HEK293 (cell line): ENCODE measurements around the gene EPB41L5.

Source experiments
- ATF2 ChIP-seq: fragments of 450-650 bp; formaldehyde crosslinking; IDR thresholded peaks from 2 replicates; pipeline ENCODE4 v1.5.1; 2016; ENCODE audit warnings: missing biosample characterization, missing genetic modification characterization, low read depth
- BCL11B ChIP-seq: fragments of 450-650 bp; formaldehyde crosslinking; IDR thresholded peaks from 2 replicates; pipeline ENCODE4 v1.5.1; 2016; ENCODE audit warnings: low read depth, missing biosample characterization, missing genetic modification characterization
- CTCF ChIP-seq: fragments of 450-650 bp; formaldehyde crosslinking; IDR thresholded peaks from 2 replicates; pipeline ENCODE4 v1.5.1; 2016; ENCODE audit warnings: missing biosample characterization, missing genetic modification characterization
- ELK4 ChIP-seq: IDR thresholded peaks from 2 replicates; pipeline ENCODE4 v1.6.1; 2011; ENCODE audit warnings: mild to moderate bottlenecking, low read depth, low read length, borderline replicate concordance
- GFI1B ChIP-seq: fragments of 450-650 bp; formaldehyde crosslinking; IDR thresholded peaks from 2 replicates; pipeline ENCODE4 v1.5.1; 2016; ENCODE audit warnings: missing biosample characterization, missing genetic modification characterization
- KLF7 ChIP-seq: fragments of 450-650 bp; formaldehyde crosslinking; IDR thresholded peaks from 2 replicates; pipeline ENCODE4 v1.5.1; 2016; ENCODE audit warnings: missing biosample characterization, missing genetic modification characterization, borderline replicate concordance
- PATZ1 ChIP-seq: fragments of 450-650 bp; formaldehyde crosslinking; IDR thresholded peaks from 2 replicates; pipeline ENCODE4 v1.5.1; 2016; ENCODE audit warnings: missing biosample characterization, missing genetic modification characterization
- SALL2 ChIP-seq: fragments of 450-650 bp; formaldehyde crosslinking; IDR thresholded peaks from 2 replicates; pipeline ENCODE4 v1.5.0; 2017; ENCODE audit warnings: missing biosample characterization, mild to moderate bottlenecking, missing genetic modification characterization, borderline replicate concordance
- SETDB1 ChIP-seq: IDR thresholded peaks from one replicate; pipeline ENCODE4 v1.6.1; 2017; ENCODE audit warnings: mild to moderate bottlenecking, low read length, moderate library complexity, mixed read lengths; ENCODE audit not compliant: insufficient read length
- TSHZ1 ChIP-seq: fragments of 450-650 bp; formaldehyde crosslinking; IDR thresholded peaks from 2 replicates; pipeline ENCODE4 v1.5.1; 2016; ENCODE audit warnings: missing biosample characterization, missing genetic modification characterization, borderline replicate concordance
- ZBTB10 ChIP-seq: fragments of 450-650 bp; formaldehyde crosslinking; IDR thresholded peaks from 2 replicates; pipeline ENCODE4 v1.5.1; 2016; ENCODE audit warnings: missing biosample characterization, missing genetic modification characterization
- ZNF221 ChIP-seq: fragments of 450-650 bp; formaldehyde crosslinking; IDR thresholded peaks from 2 replicates; pipeline ENCODE4 v1.5.1; 2017; ENCODE audit warnings: missing biosample characterization, missing genetic modification characterization, borderline replicate concordance
- ZNF23 ChIP-seq: fragments of 450-650 bp; formaldehyde crosslinking; IDR thresholded peaks from 2 replicates; pipeline ENCODE4 v1.5.1; 2016; ENCODE audit warnings: missing biosample characterization, missing genetic modification characterization, borderline replicate concordance
- ZNF266 ChIP-seq: fragments of 450-650 bp; formaldehyde crosslinking; IDR thresholded peaks from 2 replicates; pipeline ENCODE4 v1.5.1; 2016; ENCODE audit warnings: missing biosample characterization, missing genetic modification characterization, low read depth
- ZNF274 ChIP-seq, 2 experiments: fragments of 200-500 bp in 1 of 2; fragments of 450-650 bp in 1 of 2; sonication (Bioruptor generic) in 1 of 2; formaldehyde crosslinking in 1 of 2; IDR thresholded peaks; 2 replicates each; pipeline versions ENCODE4 v1.5.1 to v1.6.1; 2014 to 2016; ENCODE audit warnings: borderline replicate concordance in 1 of 2, inconsistent platforms in 1 of 2, low read length in 1 of 2, missing biosample characterization in 1 of 2, missing genetic modification characterization in 1 of 2
- ZNF354C ChIP-seq: fragments of 450-650 bp; formaldehyde crosslinking; IDR thresholded peaks from 2 replicates; pipeline ENCODE4 v1.5.1; 2016; ENCODE audit warnings: missing biosample characterization, missing genetic modification characterization, low read depth, borderline replicate concordance
- ZNF404 ChIP-seq: fragments of 450-650 bp; formaldehyde crosslinking; IDR thresholded peaks from 2 replicates; pipeline ENCODE4 v1.5.1; 2017; ENCODE audit warnings: missing biosample characterization, missing genetic modification characterization
- ZNF426 ChIP-seq: fragments of 450-650 bp; formaldehyde crosslinking; IDR thresholded peaks from 2 replicates; pipeline ENCODE4 v1.5.1; 2017; ENCODE audit warnings: missing biosample characterization, missing genetic modification characterization, mild to moderate bottlenecking, inconsistent platforms, moderate library complexity
- ZNF501 ChIP-seq: fragments of 450-650 bp; formaldehyde crosslinking; IDR thresholded peaks from 2 replicates; pipeline ENCODE4 v1.5.1; 2016; ENCODE audit warnings: missing biosample characterization, missing genetic modification characterization
- ZNF514 ChIP-seq: fragments of 450-650 bp; formaldehyde crosslinking; IDR thresholded peaks from 2 replicates; pipeline ENCODE4 v1.5.1; 2016; ENCODE audit warnings: missing biosample characterization, missing genetic modification characterization
- ZNF521 ChIP-seq: fragments of 450-650 bp; formaldehyde crosslinking; IDR thresholded peaks from 2 replicates; pipeline ENCODE4 v1.5.1; 2017; ENCODE audit warnings: missing biosample characterization, mild to moderate bottlenecking, missing genetic modification characterization
- ZNF558 ChIP-seq: fragments of 450-650 bp; formaldehyde crosslinking; IDR thresholded peaks from 2 replicates; pipeline ENCODE4 v1.5.1; 2016; ENCODE audit warnings: missing biosample characterization, missing genetic modification characterization
- ZNF785 ChIP-seq: fragments of 450-650 bp; formaldehyde crosslinking; IDR thresholded peaks from 2 replicates; pipeline ENCODE4 v1.5.1; 2016; ENCODE audit warnings: missing biosample characterization, missing genetic modification characterization
- ZNF791 ChIP-seq: fragments of 450-650 bp; formaldehyde crosslinking; IDR thresholded peaks from 2 replicates; pipeline ENCODE4 v1.5.1; 2016; ENCODE audit warnings: missing biosample characterization, missing genetic modification characterization

The EPB41L5 gene

GRCh38 chr2:120223034-120223912 lies 210.4 kb downstream of the EPB41L5 start, which contains the start of gene TMEM185B (continued):
- peak; percentile 66 for TF ChIP-seq SETDB1
- peak; percentile 58; the same call in 1 of the 2 replicates for TF ChIP-seq ELK4
- TF ChIP-seq ZBTB10 (tag by site-specific recombination) = no peak; the same call in 1 of the 2 replicates
- TF ChIP-seq PATZ1 (tag by site-specific recombination) = peak; percentile 56; the same call in 1 of the 2 replicates
- TF ChIP-seq ZNF266 (tag by site-specific recombination) = no peak
- TF ChIP-seq SALL2 (tag by site-specific recombination) = no peak
- no peak for TF ChIP-seq ZNF23 (tag by site-specific recombination)
- no peak for TF ChIP-seq ZNF274 (IDR thresholded peaks at IDR 0.05; ENCODE audit: low read length)
- TF ChIP-seq ZNF274 (tag by site-specific recombination; IDR thresholded peaks at IDR 0.05; ENCODE audit: borderline replicate concordance) = no peak
- no peak for TF ChIP-seq ZNF354C (tag by site-specific recombination)
- no peak for TF ChIP-seq ZNF221 (tag by site-specific recombination)
- TF ChIP-seq ATF2 (tag by site-specific recombination) = no peak
- TF ChIP-seq ZNF521 (tag by site-specific recombination) = no peak
- TF ChIP-seq ZNF791 (tag by site-specific recombination) = no peak
- TF ChIP-seq CTCF = peak; percentile 71; the same call in 1 of the 2 replicates
- no peak for TF ChIP-seq ZNF404
- TF ChIP-seq GFI1B (tag by site-specific recombination) = no peak
- no peak for TF ChIP-seq ZNF514 (tag by site-specific recombination)
- peak; percentile 80 for TF ChIP-seq ZNF501 (tag by site-specific recombination)
- no peak for TF ChIP-seq ZNF426
- TF ChIP-seq KLF7 = peak; percentile 57; the same call in 1 of the 2 replicates
- TF ChIP-seq ZNF558 (tag by site-specific recombination) = no peak
- TF ChIP-seq ZNF785 (tag by site-specific recombination) = no peak
- TF ChIP-seq TSHZ1 = no peak
- TF ChIP-seq BCL11B (tag by site-specific recombination) = no peak
